Activated CD4-positive, alpha-beta T cell treated with anti-CD3 and anti-CD28 coated beads for 24 hours (primary cell): ENCODE data around the gene AGPAT1.
"Not testable (repeated sequence)": the region's sequence is repeated elsewhere in the genome, so short reads cannot be mapped to it uniquely, and the experiment has no call there.

Experiments used
- DNase-seq, 2 donors: peaks; one replicate each; pipeline ENCODE4 v3.0.0-alpha.2; 2020; ENCODE audit warnings: low read depth in 2 of 2

Gene AGPAT1

DNA sequence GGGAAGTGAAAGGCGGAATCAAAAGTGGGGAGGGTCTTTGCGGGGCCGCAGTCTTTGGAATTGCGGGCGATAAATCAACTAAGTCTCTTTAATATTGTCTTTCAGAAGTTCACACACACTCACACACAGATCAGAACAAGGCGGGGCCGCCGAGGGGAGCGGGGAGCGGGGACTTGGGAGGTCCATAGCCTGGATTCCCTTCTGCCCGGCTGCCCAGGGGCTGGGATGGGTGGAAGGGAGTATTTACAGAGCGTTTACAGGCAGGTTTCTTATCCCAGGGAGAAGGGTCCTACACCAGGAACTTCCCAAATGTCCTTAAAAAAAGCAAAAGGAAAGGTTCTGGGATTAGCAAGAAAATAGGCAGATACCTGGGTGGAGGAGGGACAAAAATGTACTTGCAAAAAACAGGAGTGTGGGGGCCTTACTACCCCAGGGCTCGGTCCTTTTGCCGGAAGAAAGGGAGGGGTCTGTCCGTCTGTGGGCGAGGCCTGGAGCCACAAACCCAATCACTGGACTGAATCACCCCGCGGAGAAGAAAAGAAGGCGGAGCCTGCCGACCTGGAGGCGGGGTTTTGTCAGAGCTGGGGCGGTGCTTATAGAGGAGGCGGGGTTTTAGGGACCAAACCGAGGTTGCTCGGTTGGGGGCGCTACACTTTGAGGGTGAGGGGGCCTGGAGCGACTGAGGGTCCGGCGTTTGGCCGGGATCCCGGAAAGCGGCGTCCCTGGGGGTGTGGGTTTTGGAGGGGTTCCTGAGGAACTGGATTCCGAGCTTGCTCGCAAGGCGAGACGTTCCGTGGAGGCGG is 27.4 kb downstream of the AGPAT1 start:
- DNase-seq = peak; percentile 56

DNA sequence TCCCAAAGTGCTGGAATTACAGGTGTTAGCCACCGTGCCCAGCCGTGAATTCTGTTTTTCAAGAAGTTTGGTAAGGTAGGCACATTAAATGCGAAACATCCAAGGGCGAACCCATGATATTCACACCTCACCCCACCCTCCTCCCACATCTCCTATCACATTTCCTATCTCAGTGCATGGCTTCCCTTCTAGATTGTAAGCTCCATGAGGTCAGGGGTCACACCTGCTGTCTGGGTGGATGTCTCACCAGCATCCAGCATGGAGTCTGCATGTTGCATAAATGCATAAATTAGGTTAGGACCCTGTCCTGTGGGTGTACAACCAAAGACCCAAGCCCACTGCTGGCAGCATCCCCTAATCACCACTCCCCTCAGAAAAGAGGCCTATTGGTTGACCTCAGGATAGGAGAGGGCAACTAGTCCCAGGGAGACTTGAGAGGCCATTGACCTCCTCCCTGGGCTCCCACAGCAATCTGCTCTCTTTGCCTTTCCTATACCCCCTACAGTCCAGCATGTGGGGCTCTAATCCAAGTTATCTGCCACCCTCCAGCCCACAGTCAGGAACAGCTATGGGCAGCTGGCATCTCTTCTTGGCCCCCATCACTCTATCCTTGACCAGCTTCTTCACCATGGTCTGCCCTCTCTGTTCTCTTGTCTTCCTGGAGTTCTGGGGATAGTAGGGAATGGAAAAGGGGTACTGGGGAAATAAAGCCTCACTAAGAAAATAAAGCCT is 28.3 kb downstream of the AGPAT1 start:
- no peak for DNase-seq

DNA sequence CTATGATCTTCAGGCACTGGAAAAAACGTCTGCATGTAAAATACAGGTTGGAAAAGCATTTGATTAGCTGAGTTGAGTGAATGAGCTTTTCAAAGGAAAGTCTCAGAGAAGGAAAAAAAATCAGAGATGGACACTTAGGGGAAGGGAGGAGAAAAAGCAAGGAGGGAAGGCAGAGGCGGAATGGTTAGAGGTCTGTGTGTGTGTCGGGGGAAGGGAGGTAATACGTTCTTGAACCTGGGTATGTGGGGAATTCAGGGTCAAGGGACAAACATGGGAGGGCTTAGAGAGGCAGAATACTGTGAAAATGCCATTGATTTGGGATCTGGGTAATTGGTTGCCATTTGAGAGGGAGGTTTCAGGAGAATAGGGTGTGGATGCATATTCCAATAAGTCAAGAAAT is 29.2 kb downstream of the AGPAT1 start:
- DNase-seq = no peak

DNA sequence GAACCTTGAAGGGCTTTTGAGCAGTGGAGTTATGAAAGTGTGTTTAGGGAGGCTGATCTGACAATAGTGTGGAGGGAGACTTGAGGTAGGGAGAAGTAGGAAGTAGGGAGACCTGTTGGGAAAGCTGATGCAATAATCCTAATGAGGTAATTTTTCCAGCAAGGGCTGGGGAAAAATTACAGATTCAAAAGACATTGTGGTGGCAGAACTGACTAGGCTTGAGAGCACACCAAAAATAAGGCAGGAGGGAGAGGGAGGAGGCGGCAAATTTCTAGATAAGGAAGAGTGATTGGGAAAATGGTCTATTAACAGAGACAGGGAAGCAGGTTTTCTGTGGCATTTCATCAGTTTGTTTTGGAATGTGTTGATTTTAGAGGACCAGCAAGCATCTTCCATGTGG is 29.6 kb downstream of the AGPAT1 start:
- no peak for DNase-seq

DNA sequence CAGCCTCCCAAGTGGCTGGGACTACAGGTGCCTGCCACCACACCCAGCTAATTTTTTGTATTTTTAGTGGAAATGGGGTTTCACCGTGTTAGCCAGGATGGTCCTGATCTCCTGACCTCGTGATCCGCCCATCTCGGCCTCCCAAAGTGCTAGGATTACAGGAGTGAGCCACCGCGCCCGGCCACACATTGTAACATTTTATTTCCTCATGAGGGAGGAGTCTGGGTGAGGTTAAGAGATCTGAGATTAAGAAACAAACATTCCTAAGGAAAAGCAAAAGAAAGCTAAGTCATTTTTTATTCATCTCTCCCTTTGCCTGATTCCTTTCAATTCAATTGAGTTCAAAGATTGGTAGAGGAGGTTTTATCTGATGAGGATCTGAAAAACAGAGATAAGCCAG is 31.6 kb downstream of the AGPAT1 start:
- not testable (repeated sequence) for DNase-seq

DNA sequence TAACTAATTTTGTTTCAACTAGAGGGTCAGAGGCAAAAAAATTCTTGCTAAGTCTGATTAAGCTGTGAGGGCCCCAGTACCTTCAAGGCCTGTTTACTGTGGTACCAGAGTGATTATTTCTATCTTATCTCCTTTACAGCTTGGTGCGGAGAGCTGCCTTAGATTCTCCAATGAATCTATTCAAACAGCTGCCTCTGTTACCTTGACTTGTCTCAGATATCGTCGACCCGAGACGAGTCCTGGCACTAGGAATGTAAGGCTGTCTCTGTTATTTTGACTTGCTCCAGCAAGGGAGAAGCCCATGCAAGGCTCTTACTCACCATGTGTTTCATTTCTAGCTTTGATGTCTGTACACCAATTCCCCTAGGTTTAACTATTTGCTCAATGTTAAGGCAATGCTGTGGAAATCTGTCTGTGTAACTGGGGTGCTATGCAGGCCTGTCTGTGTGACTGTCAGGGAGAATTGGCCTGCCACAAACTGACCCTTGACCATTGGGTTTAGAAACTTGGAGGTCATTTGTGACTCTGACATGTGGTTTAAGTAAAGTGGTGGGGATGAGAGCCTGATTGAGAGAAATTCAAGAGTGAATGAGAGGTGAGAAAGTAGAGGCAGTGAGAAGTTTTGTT is 35.4 kb downstream of the AGPAT1 start:
- DNase-seq = no peak

DNA sequence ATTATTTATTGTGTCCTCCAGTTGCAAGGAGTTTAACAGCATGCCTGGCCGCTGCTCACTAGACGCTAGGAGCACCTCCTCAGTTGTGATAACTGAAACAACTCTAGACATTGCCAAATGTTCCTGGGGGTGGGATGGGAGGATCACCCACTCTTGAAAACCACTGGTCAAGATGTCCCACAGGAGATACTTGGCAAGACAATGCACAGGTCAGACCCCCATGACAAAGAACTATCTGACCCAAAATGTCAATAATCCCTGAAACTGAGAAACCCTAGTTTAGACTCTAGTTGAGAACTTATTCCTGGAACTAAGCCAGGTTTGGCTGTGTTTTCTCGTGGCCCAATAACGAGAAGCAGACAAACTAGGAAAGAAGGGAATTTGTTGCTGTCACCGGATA is 36.3 kb downstream of the AGPAT1 start:
- DNase-seq = no peak

DNA sequence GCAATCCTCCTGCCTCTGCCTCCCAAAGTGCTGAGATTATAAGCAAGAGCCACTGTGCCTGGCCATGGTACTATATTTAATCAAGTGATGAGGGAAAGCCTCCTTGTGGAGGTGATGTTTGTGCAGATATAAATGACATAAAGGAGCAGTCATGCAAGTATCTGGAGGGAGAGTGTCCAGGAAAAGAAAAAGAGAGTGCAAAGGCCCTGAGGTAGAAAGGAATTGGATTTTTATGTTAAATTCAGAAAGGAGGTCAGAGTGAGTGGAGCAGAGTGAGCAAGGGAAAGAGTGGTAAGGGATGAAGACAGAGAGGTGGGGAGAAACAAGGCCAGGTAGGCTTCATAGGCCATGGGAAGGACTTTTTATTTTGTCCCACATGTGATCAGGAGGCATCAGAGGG is 38.4 kb downstream of the AGPAT1 start:
- no peak for DNase-seq

DNA sequence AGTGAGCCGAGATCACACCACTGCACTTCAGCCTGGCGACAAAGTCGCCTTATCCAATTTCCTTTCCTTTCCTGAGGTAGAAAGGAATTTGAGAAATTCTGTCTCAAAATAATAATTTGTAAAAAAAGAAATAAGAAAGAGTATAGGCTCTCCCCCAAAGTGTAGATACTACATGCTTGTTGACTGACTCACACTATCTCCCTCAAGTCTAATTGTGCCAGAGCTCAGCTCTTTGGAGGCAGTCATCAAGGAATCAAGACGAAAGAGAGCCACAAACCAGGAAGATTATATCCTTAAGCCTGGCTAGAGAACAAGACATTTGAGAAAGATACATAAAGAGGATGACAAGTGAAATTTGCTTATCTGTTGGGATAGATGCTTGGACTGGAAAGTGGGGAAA is 42.1 kb downstream of the AGPAT1 start:
- no peak for DNase-seq

DNA sequence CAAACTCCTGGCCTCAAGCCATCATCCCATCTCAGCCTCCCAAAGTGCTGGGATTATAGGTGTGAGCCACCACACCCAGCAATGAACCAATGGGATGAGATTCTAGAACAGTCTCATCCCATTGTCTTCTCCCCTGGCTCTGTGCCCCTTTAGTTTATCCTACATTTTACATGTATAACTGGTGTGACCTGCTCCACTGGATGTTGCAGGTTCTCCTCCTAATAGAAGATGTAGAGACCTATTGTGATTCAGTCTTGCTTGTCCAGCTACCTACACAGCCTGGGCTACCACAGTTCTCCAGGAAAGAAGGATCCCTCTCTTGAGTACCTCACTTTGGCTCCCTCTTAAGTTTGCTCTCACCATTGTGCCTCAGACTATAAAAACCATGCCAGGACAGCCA is 43.8 kb downstream of the AGPAT1 start:
- no peak for DNase-seq

DNA sequence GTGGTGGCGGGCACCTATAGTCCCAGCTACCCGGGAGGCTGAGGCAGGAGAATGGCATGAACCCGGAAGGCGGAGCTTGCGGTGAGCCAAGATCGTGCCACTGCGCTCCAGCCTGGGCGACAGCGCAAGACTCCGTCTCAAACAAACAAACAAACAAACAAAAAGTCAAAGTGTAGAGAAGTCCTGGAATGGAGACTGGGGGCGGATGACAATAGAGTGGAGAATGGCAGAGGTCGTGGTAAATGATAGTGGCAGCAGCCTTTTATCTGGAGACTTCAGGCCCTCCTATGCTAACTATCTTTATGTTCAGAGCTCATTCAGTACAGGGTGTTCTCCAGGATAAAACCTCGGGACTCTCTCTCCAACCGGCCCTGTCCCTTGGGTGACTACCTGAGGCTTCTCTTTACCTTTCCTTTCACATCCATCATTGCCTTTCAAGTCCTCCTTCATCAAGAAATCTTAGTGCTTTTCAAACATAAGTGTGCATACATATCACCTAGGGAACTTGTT is 44.4 kb downstream of the AGPAT1 start:
- no peak for DNase-seq

DNA sequence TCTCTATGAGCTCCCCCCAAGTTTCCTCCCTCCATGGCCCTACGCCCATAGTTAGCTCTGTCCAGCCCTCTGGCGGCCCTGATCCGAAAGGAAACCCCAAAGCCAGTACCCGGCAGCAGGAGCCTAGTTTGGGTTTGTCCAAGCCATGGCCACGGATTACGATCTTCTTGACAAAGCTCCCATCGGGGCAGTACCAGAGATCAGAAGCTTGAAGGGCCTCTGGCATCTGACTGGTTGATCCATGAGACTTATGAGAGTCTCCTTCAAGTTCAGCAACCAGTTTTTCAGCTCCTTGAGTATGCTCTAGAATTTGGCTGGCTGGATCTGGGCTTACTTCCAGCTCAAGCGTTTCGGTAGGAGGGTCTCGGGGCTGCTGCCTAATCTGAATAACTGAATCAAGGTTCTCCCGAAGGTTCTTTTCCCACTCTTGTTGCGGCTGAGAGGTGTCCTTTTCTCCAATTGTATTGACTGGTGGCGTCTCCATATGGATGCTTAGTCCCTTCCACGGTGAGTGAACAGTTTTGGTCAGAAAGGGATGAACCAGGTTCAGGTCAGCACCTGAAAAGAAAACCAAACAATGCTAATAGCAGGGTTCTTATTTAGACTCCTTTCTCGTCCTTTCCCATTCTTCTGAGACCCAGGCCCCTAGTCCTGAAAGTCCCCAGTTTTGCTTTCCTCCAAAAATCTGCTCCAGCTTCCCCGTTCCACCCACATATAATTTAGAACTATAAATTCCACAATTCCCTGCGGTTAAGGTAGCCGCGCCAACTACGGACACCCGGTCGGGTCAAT is 46.4 kb downstream of the AGPAT1 start:
- DNase-seq = no peak

DNA sequence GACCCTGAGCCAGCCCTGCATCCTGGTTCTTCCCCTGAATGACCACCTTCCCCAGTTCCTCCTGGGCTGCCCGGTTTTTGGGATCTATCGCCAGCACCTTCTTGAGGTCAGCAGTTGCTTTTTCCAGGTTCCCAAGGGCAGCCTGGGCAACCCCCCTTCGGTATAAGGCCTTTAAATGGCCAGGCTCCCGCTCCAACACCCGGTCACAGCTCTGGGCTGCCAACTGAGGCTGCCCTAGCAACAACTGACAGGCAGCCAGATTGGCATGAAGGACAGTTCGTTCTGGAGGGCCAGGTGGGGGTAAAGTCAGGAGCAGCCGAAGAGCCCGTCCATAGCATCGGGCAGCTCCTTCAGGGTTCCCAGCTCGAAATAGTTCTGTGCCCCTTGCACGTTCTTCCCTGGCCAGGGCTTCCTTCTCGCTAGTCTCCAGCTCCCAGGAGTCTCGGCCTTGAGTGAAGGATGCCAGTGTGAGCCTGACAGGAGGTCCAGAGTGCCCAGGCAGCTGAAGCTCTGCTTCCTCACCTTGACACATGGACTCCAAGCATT is 47.1 kb downstream of the AGPAT1 start:
- DNase-seq = no peak

DNA sequence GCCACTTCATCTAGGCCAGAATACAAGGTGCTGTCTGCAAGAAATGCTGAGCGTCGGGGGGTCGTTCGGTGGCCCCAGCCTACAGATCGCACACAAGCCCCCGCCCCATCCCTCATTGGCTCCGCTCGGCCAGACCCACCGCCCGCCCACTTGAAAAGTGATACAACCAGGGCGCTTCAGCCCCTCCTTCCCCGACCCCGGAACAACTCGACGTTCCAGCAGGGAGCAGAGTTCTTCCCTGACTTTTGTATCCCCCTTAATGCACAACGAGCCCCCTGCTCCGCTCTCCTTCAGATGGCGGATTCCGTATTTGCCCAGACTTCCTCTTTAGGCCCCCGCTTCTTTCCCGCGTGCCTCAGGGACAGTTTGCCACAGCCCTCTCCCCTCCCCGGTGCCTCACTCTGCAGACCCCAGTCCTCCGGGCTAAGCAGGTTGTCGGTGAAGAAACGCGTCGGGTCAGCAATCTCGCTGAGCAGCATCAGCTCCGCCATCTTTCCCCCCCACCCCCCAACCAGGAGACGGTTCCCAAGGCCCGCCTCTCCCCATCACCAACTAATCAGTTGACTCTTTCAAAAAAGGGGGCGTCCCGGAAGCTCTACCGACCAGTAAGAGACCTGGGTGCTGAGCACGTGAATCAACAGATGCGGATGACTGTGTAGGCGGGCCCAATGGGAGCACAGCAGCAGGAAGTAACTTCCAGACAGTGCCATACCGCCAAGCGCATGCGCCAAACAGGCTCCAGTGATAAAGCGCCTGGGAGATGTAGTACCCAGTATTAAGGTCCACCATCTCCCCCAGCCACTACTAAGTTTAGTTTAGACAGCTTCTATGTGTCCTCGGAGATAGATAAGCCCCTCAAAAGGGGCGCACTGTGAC is 47.9 kb downstream of the AGPAT1 start, which contains the start of gene ATF6B:
Gene ATF6B (minus strand): TSS at position 530 of the 876 bp plus-strand sequence. CDS start 39 bp downstream, at position 491.
- DNase-seq = peak; percentile 94

DNA sequence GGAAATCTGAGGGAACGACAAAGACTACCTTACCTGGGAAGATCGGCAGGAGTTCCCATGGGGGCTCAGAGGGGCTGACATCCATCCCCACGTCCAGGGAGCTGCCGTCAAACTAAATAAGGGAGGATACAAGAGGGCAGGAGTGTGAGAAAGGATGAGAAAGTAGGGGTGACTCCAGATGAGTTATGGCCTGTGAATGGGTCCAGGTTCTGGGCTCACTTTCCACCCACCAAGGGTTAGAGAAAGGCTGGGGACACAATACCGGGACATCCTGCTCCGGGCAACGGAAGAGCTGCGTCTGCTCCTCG is 48.5 kb downstream of the AGPAT1 start:
- no peak for DNase-seq

DNA sequence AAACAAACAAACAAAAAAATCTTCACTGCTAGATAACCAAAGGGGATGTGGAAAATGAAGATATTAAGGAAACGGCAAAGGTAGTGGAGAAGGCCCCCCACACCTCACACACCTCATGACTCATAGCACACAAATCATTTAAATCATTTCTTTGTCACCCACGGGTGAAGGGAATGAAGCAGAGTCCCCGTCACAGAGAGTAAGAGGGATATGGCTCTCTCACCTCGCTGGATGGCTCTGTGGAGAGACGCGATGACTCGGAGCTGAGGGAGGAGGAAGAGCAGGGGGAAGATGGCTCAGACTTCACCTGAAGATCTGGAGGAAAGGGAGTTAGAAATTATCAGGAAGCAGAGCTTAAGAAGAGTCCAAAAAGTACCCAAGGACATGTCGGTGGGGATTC is 49.0 kb downstream of the AGPAT1 start:
- no peak for DNase-seq

DNA sequence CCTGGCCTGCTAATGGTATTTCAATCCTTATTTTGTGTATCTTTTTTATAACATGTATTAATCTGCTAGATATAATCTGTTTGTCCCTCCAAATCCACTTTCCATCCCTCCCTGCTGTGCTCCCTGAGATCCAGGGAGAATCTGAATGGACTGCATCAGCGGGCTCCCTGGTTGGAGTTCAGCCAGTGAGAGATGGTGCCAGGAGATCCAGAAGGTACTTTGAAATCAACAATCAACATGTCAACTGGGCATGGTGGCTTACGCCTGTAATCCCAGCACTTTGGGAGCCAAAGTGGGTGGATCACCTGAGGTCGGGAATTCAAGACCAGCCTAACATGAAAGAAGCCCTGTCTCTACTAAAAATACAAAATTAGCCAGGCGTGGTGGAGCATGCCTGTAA is 52.2 kb downstream of the AGPAT1 start:
- DNase-seq = no peak

DNA sequence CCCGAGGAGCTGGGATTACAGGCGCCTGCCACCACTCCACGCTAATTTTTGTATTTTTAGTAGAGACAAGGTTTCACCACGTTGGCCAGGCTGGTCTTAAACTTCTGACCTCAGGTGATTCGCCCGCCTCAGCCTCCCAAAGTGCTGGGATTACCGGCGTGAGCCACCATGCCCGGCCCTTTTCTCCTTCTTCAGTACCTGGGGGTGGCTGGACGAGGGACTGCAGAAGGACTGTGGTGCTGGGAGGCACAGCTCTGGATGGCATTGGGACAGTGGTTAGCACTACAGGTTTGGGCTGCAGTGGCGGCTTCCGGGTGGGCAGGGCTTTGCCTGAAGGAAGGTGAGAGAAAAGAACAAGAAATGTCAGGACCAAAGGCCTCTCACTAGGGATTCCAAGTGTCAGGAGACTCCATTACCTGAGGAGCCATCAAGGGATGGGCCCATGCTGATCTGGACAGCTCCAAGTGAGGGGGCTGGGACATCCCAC is 55.3 kb downstream of the AGPAT1 start:
- DNase-seq = no peak

DNA sequence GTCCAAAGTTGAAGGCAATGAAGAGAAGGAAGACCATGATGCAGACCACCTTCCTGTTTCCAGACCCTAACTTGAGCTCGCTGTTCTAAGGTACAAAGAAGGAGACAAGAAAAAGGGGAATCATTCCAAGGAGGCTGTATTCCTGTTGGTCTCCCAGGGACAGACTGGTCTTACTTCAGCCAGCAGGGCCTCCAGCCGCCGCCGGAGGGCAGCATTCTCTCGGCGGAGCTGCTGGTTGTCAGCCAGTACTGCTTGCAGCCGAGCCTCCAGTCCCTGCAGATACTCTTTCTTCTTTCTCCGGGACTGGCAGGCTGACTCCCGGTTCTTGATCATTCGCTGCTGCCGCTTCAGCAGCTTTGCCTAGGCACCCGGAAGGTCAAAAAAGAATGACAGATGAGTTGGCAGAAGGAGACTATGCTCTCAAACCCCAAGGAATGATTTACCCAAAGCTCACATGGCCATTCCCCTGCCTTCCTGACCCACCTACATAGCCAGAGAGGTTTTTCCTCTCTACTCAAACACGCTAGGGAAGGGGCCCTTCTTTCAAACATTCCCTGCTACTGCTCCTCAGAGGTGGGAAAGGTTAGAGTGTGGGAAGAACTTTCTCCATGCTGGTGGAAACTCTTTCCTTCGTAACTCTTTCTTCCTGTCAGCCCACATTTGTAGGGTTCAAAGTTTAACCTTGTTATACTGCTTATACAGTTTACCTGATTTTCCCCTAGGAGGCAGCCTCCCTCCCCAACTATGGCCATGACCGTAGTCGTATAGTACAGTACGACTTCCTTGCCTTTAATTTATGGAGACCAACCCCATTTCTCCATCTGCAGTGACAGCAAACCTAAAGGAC is 56.9 kb downstream of the AGPAT1 start:
- DNase-seq = peak; percentile 44 to 65
